GM19193 (cell line): ENCODE data around the gene CCDC159.
A peak's percentile ranks its signal among the peaks of the same experiment; 100 is the strongest.

Experiments
- POLR2A ChIP-seq: IDR thresholded peaks from 4 replicates; pipeline ENCODE4 v1.6.1; 2011; ENCODE audit not compliant: insufficient read depth, insufficient read length; ENCODE audit errors: extremely low read depth

The CCDC159 gene

GRCh38 chr19:11375143-11375948 is 29.0 kb downstream of the CCDC159 start:
- TF ChIP-seq POLR2A: peak; percentile 68

DNA sequence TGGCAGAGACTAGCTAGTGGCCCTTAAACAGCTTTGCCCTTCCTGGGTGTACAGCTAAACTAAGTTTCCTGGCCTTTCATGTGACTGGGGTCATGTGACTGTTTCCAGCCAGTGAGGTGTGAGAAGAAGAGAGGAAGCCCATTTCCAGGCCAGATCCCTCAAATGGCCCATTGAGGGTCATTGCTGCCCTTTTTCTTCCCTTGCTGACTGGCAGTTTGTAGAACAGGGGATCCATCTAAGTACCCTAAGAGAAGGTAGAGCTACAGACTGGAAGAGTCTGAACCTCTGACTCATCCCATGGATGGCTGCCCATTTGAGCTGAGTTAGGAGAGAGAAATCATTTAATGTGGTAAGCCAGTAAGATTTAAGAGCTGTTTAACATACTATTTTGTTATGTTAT is 30.9 kb downstream of the CCDC159 start:
- TF ChIP-seq POLR2A: no peak

- TF ChIP-seq POLR2A: no peak
These were observed 31.4 kb downstream of the CCDC159 start for GRCh38 chr19:11377756-11378155.

- TF ChIP-seq POLR2A: no peak
These were observed 32.2 kb downstream of the CCDC159 start for GRCh38 chr19:11378319-11379189.

- TF ChIP-seq POLR2A: no peak
These were observed 33.6 kb downstream of the CCDC159 start for GRCh38 chr19:11379857-11380350.

DNA sequence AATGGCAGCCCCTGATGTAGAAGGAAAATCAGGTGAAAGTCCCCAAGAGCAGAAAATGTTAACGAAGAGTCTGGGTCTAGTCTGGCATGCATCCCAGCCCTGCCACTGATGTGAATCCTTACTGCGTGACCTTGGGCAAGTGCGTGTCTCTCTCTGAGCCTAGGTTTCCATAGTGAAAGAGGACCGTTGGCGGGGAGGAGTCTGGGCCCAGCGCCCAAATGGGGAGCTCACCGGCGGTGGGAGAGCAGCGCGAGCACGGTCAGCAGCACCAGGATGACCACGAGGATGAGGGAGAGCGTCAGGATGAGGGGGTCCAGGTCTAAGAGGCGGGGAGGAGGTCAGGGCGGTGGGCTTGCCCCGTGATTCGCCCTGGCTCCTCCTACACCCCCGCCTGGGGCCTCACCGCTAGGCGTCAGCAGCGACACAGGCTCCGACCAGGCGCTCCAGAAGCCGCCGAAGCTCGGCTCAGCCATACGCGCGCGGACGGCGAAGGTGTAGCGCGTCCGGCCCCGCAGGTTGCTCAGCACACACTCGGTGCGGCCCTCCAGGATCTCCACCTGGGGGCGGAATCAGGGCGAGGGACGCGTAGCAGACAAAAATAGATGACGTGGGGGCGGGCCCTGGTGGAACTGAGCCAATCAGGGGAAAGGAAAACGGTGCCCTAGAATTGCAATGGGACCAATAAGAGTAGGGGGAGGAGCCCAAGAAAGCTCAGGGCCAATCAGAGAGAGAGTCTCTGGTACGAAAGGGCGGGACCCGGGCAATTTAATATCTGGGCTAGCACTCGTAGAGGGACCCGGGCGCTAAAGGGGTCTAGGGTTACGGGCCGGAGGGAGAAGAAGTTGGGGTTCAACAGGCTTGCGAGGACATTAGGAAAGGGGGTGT is 34.6 kb downstream of the CCDC159 start:
- peak; percentile 86 for TF ChIP-seq POLR2A

- no peak for TF ChIP-seq POLR2A
These were observed 36.8 kb downstream of the CCDC159 start for GRCh38 chr19:11382898-11383705.

DNA sequence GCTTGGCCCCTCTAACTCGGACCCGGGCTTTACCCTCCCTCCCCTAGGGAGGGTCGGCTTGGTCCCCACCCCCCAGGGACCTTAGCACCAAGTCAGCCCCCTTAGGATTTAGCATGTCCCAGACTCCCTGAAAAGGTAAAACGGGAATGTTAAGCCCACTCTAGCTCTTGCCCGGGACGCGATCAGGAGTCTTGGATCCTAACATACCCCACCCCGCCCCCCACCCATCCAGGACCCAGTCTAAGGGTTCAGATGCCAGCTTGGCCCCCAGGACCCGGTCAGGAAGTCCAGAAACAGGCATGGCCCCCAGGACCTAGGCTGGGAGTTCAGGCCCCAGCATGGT is 37.4 kb downstream of the CCDC159 start:
- TF ChIP-seq POLR2A: no peak

DNA sequence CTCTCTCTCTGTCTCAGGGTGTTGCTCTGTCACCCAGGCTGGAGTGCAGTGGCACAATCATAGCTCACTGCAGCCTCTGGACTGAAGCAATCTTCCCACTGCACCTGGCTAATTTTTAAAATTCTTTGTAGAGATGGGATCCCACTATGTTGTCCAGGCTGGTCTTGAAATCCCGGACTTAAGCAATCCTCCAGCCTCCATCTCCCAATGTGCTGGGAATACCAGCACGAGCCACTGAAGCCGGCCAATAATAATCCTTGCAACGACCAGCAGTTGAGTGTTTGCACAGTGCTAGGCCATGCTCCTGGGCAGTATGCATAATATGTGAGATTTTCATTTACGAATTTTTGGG is 38.4 kb downstream of the CCDC159 start:
- TF ChIP-seq POLR2A: no peak

- no peak for TF ChIP-seq POLR2A
These were observed 41.1 kb downstream of the CCDC159 start for GRCh38 chr19:11387162-11388034.

DNA sequence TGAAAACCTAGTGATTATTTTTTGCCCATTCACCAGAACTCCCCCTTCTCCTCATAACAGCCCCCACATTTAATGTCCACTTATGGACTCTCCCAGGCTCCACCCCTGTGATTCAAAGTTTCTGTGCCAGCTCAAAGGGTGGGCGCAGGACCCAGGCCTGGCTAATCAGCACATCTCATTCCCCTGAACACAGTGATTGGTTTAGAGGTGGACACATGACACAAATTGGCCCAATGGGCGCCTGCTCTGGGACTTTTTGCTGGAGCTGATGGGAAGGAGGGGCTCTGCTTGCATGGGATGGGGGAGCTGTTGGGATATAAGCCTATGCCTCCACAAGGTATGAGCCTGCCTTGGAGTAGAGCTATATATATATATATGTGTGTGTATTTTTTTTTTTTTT is 44.0 kb downstream of the CCDC159 start:
- no peak for TF ChIP-seq POLR2A

GRCh38 chr19:11390933-11391680 is 44.8 kb downstream of the CCDC159 start:
- no peak for TF ChIP-seq POLR2A
